ENCODE data around the gene KLHL9. TPM values are rescaled to one million over a fixed set of nuclear protein-coding genes. Genes with fewer than 3 reads are reported as not detected.

Gene KLHL9
- total RNA-seq, 2 experiments from 2014 or later: 18.5 to 19.3 TPM

GRCh38 chr9:21326526-21327139 is 8.6 kb downstream of the KLHL9 start:
- H3K9me2 ChIP-seq (ENCODE audit: insufficient read depth, low read length): no peaks in the 10 kb centered on the region
- H3K79me2 ChIP-seq (ENCODE audit: insufficient read depth, low read depth, low read length): peaks cover 60% of the 10 kb centered on the region
- intact Hi-C loops (cut with micrococcal nuclease; ENCODE audit: unreplicated experiment): loop anchor here (1.0 to 2.0 kb wide), 3 partner anchors 70 to 462 kb away; no protein-coding TSS in a partner anchor
- H2AFZ ChIP-seq (ENCODE audit: low read length): no peak overlapping the region
- ChIA-PET POLR2A (interaction anchor here (0.8 to 1.4 kb wide), 3 partner anchors 8 to 66 kb away, joined by 3 to 10 read pairs (median 6); partner anchors contain the start of gene KLHL9), CTCF (ENCODE audit: unreplicated experiment) (interaction anchor here (0.8 to 1.6 kb wide), 2 partner anchors 8 to 69 kb away, joined by 3 to 4 read pairs; no protein-coding TSS in a partner anchor)
- H4K20me1 ChIP-seq (ENCODE audit: insufficient read depth, low read length): peaks cover 20% of the 10 kb centered on the region
- BruUV-seq (replicated peaks): no TSS peak
- H3K27ac ChIP-seq (ENCODE audit: low read depth, low read length, poor library complexity, severe bottlenecking): no peak overlapping the region
- no peak overlapping the region for H3K4me2 ChIP-seq (ENCODE audit: low read length)
- TF ChIP-seq CTCF (conservative IDR thresholded peaks at IDR 0.05; ENCODE audit: low read length): peak; percentile 92
- TF ChIP-seq EZH2phosphoT487 (IDR thresholded peaks at IDR 0.05; ENCODE audit: borderline replicate concordance, low read depth, low read length): no peak
- peaks cover 60% of the 10 kb centered on the region for H3K36me3 ChIP-seq (ENCODE audit: insufficient read depth, low read length)
- peak; percentile 67 for DNase-seq (ENCODE audit: low spot score)
- H3K9me3 ChIP-seq (ENCODE audit: low read length): no peaks in the 10 kb centered on the region
- H3K4me3 ChIP-seq (ENCODE audit: low read depth, low read length, poor library complexity, severe bottlenecking): no peak overlapping the region
- H3K4me1 ChIP-seq (ENCODE audit: insufficient read depth, low read length, poor library complexity, severe bottlenecking): peaks cover 8% of the 10 kb centered on the region

- Histone ChIP-seq H3K36me3 (ENCODE audit: insufficient read depth, low read length) (peaks cover 46% of the 10 kb centered on the region), H3K4me3 (ENCODE audit: low read depth, low read length, poor library complexity, severe bottlenecking) (no peak overlapping the region), H2AFZ (ENCODE audit: low read length) (no peak overlapping the region), H3K9me2 (ENCODE audit: insufficient read depth, low read length) (no peaks in the 10 kb centered on the region), H4K20me1 (ENCODE audit: insufficient read depth, low read length) (peaks cover 16% of the 10 kb centered on the region; the same call in 1 of the 2 replicates), H3K9me3 (ENCODE audit: low read length) (no peaks in the 10 kb centered on the region), H3K79me2 (ENCODE audit: insufficient read depth, low read depth, low read length) (peaks cover 35% of the 10 kb centered on the region; the same call in 1 of the 2 replicates), H3K4me2 (ENCODE audit: low read length) (no peak overlapping the region), H3K27ac (ENCODE audit: low read depth, low read length, poor library complexity, severe bottlenecking) (no peak overlapping the region), H3K4me1 (ENCODE audit: insufficient read depth, low read length, poor library complexity, severe bottlenecking) (no peaks in the 10 kb centered on the region)
- intact Hi-C loops (cut with micrococcal nuclease; ENCODE audit: unreplicated experiment): no loop called here
- BruUV-seq (replicated peaks): no TSS peak
- ChIA-PET POLR2A (interaction anchor here (2.1 kb wide), 1 partner anchor 11 kb away, joined by 7 read pairs; the partner anchor contains the start of gene KLHL9), CTCF (ENCODE audit: unreplicated experiment) (no interaction called here)
- DNase-seq (ENCODE audit: low spot score): no peak
- TF ChIP-seq CTCF (conservative IDR thresholded peaks at IDR 0.05; ENCODE audit: low read length) (no peak), EZH2phosphoT487 (IDR thresholded peaks at IDR 0.05; ENCODE audit: borderline replicate concordance, low read depth, low read length) (no peak)
Measured at GRCh38 chr9:21324047-21324446, 11.2 kb downstream of the KLHL9 start.

- intact Hi-C loops (cut with micrococcal nuclease; ENCODE audit: unreplicated experiment): no loop called here
Measured at GRCh38 chr9:21322911-21323461, 12.2 kb downstream of the KLHL9 start.

More at GRCh38 chr9:21322911-21323461, 12.2 kb downstream of the KLHL9 start:
- Histone ChIP-seq H3K9me2 (ENCODE audit: insufficient read depth, low read length) (no peaks in the 10 kb centered on the region), H3K4me2 (ENCODE audit: low read length) (no peak overlapping the region), H3K9me3 (ENCODE audit: low read length) (no peaks in the 10 kb centered on the region), H4K20me1 (ENCODE audit: insufficient read depth, low read length) (peaks cover 12% of the 10 kb centered on the region; the same call in 1 of the 2 replicates), H3K4me1 (ENCODE audit: insufficient read depth, low read length, poor library complexity, severe bottlenecking) (no peaks in the 10 kb centered on the region), H3K79me2 (ENCODE audit: insufficient read depth, low read depth, low read length) (peaks cover 24% of the 10 kb centered on the region; the same call in 1 of the 2 replicates), H3K27ac (ENCODE audit: low read depth, low read length, poor library complexity, severe bottlenecking) (no peak overlapping the region), H2AFZ (ENCODE audit: low read length) (no peak overlapping the region), H3K36me3 (ENCODE audit: insufficient read depth, low read length) (peaks cover 42% of the 10 kb centered on the region), H3K4me3 (ENCODE audit: low read depth, low read length, poor library complexity, severe bottlenecking) (no peak overlapping the region)
- no peak for DNase-seq (ENCODE audit: low spot score)
- ChIA-PET CTCF (ENCODE audit: unreplicated experiment) (no interaction called here), POLR2A (interaction anchor here (0.7 to 2.1 kb wide), 5 partner anchors 12 to 396 kb away, joined by 3 to 7 read pairs (median 3); partner anchors contain the start of gene KLHL9)
- no TSS peak for BruUV-seq (replicated peaks)
- TF ChIP-seq EZH2phosphoT487 (IDR thresholded peaks at IDR 0.05; ENCODE audit: borderline replicate concordance, low read depth, low read length) (no peak), CTCF (conservative IDR thresholded peaks at IDR 0.05; ENCODE audit: low read length) (no peak)

All from OCI-LY7 (cell line).